GM10248 (cell line): ENCODE measurements around the gene TMEM229A.
"Not testable (repeated sequence)": the region's sequence is repeated elsewhere in the genome, so short reads cannot be mapped to it uniquely, and the experiment has no call there.

Experiments
- CTCF ChIA-PET: fragments of 300-600 bp; sonication (Branson Sonifier 250); formaldehyde crosslinking; extraction: SDS; loops from one replicate; lab custom pipeline; 2021; ENCODE audit warnings: antibody characterized with exemption; lab: Yijun Ruan, JAX
- POLR2A ChIA-PET: fragments of 350-650 bp; sonication (Branson Sonifier 250); formaldehyde crosslinking; extraction: SDS; loops from one replicate; lab custom pipeline; 2020; ENCODE audit warnings: antibody characterized with exemption; lab: Yijun Ruan, JAX
- DNase-seq: peaks from one replicate; pipeline ENCODE4 v3.0.0; 2012; ENCODE audit errors: extremely low spot score
- TF ChIP-seq, protein P1 (sequence below): IDR thresholded peaks from 2 replicates; pipeline ENCODE4 v1.5.1; 2012; ENCODE audit warnings: mild to moderate bottlenecking, low read depth; ENCODE audit errors: extremely low read depth, missing control alignments, control extremely low read depth

The TMEM229A gene

DNA sequence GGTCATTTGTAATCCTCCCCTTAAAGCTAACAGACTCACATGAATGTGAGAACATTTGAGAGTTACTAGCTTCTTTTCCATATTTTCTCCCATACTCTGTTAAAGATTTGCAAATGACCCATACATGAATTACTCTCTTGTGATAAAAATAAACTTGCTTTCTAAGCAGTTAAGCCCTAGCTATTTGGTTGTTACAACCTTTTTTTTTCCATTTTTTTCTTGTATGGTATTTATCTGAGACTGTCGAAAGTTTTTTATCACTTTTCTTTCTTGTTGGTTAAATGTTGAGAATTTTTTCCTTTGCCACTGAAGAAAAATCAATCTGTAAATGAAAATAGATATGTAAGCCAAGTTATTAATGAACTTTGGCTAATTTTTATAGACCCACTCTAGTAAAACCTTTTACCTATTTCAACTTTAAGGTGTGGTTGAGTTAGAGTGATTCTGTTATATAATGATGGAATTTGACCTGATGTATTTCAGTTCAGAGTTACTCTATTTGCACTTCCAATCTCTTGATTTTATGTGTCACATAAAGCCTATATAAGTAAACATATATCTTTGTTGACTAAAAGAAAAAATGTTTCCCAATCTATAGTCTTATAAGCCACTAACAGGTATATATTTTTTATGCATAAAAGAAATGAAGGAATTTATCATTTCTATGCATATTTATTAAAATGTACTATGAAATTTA lies 19.0 kb upstream of the TMEM229A start:
- POLR2A ChIA-PET, result no interaction called here
- TF ChIP-seq, protein P1, sequence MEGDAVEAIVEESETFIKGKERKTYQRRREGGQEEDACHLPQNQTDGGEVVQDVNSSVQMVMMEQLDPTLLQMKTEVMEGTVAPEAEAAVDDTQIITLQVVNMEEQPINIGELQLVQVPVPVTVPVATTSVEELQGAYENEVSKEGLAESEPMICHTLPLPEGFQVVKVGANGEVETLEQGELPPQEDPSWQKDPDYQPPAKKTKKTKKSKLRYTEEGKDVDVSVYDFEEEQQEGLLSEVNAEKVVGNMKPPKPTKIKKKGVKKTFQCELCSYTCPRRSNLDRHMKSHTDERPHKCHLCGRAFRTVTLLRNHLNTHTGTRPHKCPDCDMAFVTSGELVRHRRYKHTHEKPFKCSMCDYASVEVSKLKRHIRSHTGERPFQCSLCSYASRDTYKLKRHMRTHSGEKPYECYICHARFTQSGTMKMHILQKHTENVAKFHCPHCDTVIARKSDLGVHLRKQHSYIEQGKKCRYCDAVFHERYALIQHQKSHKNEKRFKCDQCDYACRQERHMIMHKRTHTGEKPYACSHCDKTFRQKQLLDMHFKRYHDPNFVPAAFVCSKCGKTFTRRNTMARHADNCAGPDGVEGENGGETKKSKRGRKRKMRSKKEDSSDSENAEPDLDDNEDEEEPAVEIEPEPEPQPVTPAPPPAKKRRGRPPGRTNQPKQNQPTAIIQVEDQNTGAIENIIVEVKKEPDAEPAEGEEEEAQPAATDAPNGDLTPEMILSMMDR, result no peak
- DNase-seq, result no peak
- CTCF ChIA-PET, result no interaction called here

DNA sequence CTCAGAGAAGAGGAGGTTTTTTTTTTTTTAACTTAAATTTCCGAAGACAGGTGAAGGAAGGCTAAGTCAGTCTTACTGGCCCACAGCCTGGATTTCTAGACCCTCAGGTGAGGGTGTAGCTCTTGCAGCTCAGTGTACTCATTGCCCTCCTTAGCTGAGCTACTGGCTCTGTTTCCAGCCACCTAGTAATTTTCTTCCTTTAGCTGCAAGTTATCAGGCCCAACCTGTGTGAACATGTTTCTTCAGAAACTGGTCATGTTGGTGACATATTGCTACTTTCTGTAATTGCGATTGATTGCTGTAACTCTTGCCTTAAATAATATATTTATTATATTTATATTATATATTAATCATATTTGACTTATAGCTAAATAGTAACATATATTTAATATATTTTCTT lies 10.0 kb upstream of the TMEM229A start:
- no peak for DNase-seq
- CTCF ChIA-PET, result interaction anchor here (1.2 kb wide), 1 partner anchor 9 kb away, joined by 4 read pairs; the partner anchor contains the start of gene TMEM229A
- TF ChIP-seq, protein P1, result no peak
- POLR2A ChIA-PET, result interaction anchor here (0.6 kb wide), 1 partner anchor 85 kb away, joined by 3 read pairs; no protein-coding TSS in a partner anchor

DNA sequence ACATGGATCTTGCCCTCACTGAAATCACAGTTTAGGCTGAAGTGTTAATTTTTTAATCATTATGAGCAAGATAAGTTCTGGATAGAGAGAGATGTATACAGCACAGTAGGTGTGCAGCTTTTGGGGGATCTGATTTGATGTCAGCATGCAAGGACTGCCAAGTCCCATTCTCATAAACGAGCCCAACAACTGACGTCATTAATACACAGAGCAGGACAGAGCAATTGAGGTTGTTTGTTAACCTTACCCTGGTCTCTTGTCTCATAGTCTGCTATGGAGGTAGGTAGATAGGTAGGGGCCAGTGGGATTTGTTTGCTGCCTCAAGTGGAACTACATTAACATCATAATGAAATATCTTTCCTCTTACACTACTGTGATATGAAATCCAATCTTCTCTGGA lies 8.6 kb upstream of the TMEM229A start:
- POLR2A ChIA-PET, result no interaction called here
- TF ChIP-seq, protein P1, result no peak
- CTCF ChIA-PET, result no interaction called here
- DNase-seq, result no peak

DNA sequence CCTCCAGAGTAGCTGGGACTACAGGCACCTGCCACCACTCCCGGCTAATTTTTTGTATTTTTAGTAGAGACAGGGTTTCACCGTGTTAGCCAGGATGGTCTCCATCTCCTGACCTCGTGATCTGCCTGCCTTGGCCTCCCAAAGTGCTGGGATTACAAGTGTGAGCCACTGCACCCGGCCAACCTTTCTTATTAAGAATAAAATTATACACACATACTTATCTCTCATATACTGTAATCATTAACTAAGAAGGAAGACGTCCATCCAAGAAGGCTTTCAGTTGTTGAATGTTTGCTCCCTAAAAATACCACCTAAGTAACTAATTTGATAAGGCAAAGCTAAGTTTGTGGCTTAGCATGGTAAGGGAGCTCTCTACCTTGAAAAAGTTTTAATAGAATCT lies 5.0 kb upstream of the TMEM229A start:
- CTCF ChIA-PET, DNase-seq, POLR2A ChIA-PET: not testable (repeated sequence)

DNA sequence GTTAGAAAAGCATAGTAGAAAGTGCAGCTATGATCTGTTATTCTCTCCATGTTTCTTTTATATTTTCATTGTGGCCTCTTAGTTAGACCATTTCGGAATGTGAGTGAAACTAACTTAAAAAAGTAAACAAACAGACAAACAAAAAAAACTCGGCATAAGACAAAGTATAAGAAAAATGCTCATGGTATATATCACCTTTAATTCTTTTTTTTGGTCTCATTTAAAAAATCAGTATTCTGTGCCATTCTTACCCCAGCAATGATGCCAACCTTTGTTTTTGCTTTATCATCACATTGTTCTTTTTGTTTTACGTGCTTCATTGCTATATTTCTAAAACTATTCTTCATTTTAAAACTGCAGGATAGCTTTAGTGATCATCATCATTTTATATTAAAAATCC lies 2.8 kb upstream of the TMEM229A start:
- ChIA-PET POLR2A (no interaction called here), CTCF (no interaction called here)
- TF ChIP-seq, protein P1, result no peak
- no peak for DNase-seq

DNA sequence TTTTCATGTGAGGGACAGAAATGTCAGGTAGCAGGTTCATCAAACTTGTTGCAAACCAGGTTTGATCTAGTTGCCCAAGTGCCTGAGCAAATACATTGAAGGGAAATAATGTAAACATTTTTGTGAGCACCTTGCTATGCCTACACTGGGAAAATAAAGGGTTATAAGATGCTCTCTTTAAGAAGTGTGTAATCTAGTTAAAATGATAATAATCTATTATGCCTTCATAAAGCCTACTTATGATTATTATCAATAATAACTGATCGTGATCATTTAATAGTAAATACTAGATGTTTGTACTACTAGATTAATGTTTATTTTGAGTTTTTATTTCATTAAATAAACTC lies 1.9 kb upstream of the TMEM229A start:
- POLR2A ChIA-PET, result no interaction called here
- DNase-seq, result no peak
- CTCF ChIA-PET, result no interaction called here
- TF ChIP-seq, protein P1, result no peak
